Vagina (tissue), 2 donors: ENCODE measurements around the gene HTT-AS. TPM values are rescaled to one million over a fixed set of nuclear protein-coding genes. Genes with fewer than 3 reads are reported as not detected.

Experiments
- DNase-seq, 2 donors: peaks; one replicate each; pipeline ENCODE4 v3.0.0-alpha.2; 2017; ENCODE audit errors: extremely low spot score in 2 of 2
- H3K27ac ChIP-seq: fragments of 200-600 bp; sonication (generic); one replicate; pipeline ENCODE4 v1.5.1; 2019
- H3K27me3 ChIP-seq: fragments of 200-600 bp; sonication (generic); one replicate; pipeline ENCODE4 v1.5.1; 2019
- H3K36me3 ChIP-seq, 2 donors: fragments of 200-600 bp; sonication (generic); one replicate each; pipeline ENCODE4 v1.5.1; 2017 to 2019
- H3K4me1 ChIP-seq: fragments of 200-600 bp; sonication (generic); one replicate; pipeline ENCODE4 v1.5.1; 2019
- H3K4me3 ChIP-seq, 2 donors: fragments of 200-600 bp; sonication (generic); 1 replicate in 1 of 2; 2 replicates in 1 of 2; pipeline ENCODE4 v1.5.1; 2016 to 2019
- H3K9me3 ChIP-seq: fragments of 200-600 bp; sonication (generic); one replicate; pipeline ENCODE4 v1.5.1; 2019
- CTCF ChIP-seq, 3 experiments: fragments of 450-650 bp in 2 of 3; fragments of 200-600 bp in 1 of 3; sonication (generic) in 1 of 3; IDR thresholded peaks; one replicate each; pipeline ENCODE4 v1.5.1; 2017 to 2019; ENCODE audit warnings: antibody characterized with exemption in 3 of 3, mild to moderate bottlenecking in 2 of 3, moderate library complexity in 2 of 3
- POLR2A ChIP-seq, 2 donors: fragments of 450-650 bp; IDR thresholded peaks; one replicate each; pipeline ENCODE4 v1.6.1; 2017; ENCODE audit warnings: antibody characterized with exemption in 2 of 2, mild to moderate bottlenecking in 2 of 2, moderate library complexity in 2 of 2
- POLR2AphosphoS5 ChIP-seq, 2 donors: sonication (generic); formaldehyde crosslinking; IDR thresholded peaks; one replicate each; pipeline ENCODE4 v1.9.0; 2017; ENCODE audit warnings: antibody characterized with exemption in 2 of 2, mild to moderate bottlenecking in 2 of 2, low read depth in 1 of 2; ENCODE audit not compliant: insufficient read depth in 1 of 2
- intact Hi-C: fragments of 100-400 bp; cut with DNase I; formaldehyde crosslinking; loops from one replicate; pipeline ENCODE4 v1.15.1; 2023
- total RNA-seq: library from RNA; depleted of rRNA; stranded (reverse); fragments of >200 nt; gene quantifications from one replicate; pipeline ENCODE4 v1.2.3, GENCODE V29; 2016

The HTT-AS gene
- total RNA-seq, 1 donor from 2014 or later = not detected

- TF ChIP-seq CTCF (IDR thresholded peaks at IDR 0.05) (no peak), POLR2AphosphoS5 (IDR thresholded peaks at IDR 0.05; ENCODE audit: insufficient read depth in 1 of 2, low read depth in 1 of 2) (no peak), POLR2A (IDR thresholded peaks at IDR 0.05) (no peak)
- intact Hi-C loops = no loop called here
- Histone ChIP-seq H3K4me3 (peak overlapping the region; percentile 35 to 48), H3K4me1 (peaks cover 28% of the 10 kb centered on the region), H3K36me3 (no peaks in the 10 kb centered on the region), H3K27me3 (no peaks in the 10 kb centered on the region), H3K27ac (peak overlapping the region; percentile 37), H3K9me3 (no peaks in the 10 kb centered on the region)
- no peak for DNase-seq
Observed at GRCh38 chr4:3042226-3042625, 32.1 kb downstream of the HTT-AS start.

DNA sequence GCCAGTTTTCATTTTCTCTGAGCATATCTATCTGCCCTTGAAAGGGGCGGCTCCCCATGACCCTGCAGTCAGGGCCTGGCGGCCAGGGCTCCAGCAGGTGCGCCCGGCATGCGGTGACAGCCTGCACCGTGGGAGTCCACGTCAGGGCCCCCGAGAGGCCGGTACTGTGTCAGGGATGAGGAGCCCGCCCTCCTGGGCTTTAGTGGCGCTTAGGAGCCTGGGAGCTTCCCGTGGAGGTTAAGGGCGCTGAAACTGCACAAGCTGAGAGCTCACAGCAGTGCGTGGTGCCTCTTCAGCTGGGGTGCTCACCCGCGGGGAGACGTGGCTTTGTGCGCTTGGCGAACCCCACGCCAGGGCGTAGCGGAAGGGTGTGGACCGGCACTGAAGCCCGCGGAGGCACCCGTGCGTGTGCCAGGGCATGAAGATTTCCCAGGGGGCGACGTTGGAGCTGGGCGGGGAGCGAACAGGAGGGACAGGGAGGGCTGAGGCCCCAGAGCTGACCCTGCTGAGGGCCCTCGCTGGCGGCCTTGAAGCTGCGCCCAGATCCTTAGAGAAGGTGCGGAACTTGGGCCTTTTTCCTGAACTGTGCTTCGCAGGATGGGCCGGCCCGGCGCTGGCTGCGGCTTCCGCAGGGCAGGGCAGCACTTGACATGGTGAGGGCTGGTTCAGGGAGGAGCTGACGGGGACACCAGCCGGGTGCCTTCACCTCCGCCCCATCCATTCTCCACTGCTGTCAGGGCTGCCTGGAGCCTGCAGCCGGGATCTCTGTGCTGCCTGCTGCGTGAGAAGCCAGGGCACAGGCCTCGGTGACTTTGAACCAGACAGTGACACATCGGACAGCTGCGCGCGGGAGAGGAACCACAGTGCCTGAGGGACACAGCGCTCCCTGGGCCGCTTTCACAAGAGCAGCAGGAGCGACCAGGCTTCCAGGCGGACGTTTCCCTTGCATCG, 32.9 kb downstream of the HTT-AS start:
- Histone ChIP-seq H3K27ac (peak overlapping the region; percentile 37), H3K27me3 (no peaks in the 10 kb centered on the region), H3K4me1 (peaks cover 31% of the 10 kb centered on the region), H3K9me3 (no peaks in the 10 kb centered on the region), H3K4me3 (peak overlapping the region; percentile 35 to 48), H3K36me3 (no peaks in the 10 kb centered on the region)
- TF ChIP-seq CTCF (IDR thresholded peaks at IDR 0.05) (no peak), POLR2A (IDR thresholded peaks at IDR 0.05) (no peak), POLR2AphosphoS5 (IDR thresholded peaks at IDR 0.05; ENCODE audit: insufficient read depth in 1 of 2, low read depth in 1 of 2) (peak in 1 of 2 donors; percentile 53)
- intact Hi-C loops = no loop called here
- DNase-seq = no peak

DNA sequence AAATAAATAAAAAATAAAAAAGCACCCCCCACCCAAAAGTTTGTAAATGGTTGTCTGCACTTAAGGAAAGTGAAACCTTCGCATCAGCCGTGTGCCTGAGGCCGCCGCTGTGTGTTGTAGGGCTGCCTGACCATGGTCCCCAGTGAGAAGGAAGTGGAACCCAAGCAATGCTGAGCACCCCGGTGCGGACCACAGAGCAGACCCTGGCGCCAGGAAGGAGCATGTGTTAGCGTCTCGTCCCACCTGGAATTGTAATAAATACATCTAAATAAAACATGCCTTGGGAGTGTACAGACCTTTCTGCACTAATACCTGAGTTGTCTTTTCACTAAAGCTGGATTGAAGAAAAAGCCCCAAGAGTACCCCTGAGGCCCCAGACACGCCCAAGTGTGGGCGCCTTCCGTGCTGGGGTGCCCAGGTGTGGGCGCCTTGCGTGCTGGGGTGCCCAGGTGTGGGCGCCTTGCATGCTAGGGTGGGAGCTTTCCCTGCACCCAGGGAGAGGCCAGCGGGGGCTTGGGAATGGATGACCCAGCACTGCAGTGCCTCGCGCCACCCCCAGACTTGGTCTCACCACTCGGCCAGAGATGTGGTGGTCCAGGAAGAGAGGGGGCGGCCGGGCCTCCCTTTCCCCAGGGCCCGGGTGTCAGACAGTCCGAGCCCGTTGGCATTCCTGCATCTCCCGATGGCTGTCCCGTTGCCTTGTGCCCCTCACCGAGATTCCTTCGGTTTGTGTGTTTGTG, 33.7 kb downstream of the HTT-AS start:
- intact Hi-C loops = no loop called here
- no peaks in the 10 kb centered on the region for H3K27me3 ChIP-seq
- no peaks in the 10 kb centered on the region for H3K9me3 ChIP-seq
- no peaks in the 10 kb centered on the region for H3K36me3 ChIP-seq
- no peak for DNase-seq
- TF ChIP-seq POLR2AphosphoS5 (IDR thresholded peaks at IDR 0.05; ENCODE audit: insufficient read depth in 1 of 2, low read depth in 1 of 2) (no peak), POLR2A (IDR thresholded peaks at IDR 0.05) (no peak), CTCF (IDR thresholded peaks at IDR 0.05) (no peak)
- H3K4me1 ChIP-seq = peaks cover 31% of the 10 kb centered on the region
- H3K27ac ChIP-seq = no peak overlapping the region
- H3K4me3 ChIP-seq = peak overlapping the region in 1 of 2 donors; percentile 48

DNA sequence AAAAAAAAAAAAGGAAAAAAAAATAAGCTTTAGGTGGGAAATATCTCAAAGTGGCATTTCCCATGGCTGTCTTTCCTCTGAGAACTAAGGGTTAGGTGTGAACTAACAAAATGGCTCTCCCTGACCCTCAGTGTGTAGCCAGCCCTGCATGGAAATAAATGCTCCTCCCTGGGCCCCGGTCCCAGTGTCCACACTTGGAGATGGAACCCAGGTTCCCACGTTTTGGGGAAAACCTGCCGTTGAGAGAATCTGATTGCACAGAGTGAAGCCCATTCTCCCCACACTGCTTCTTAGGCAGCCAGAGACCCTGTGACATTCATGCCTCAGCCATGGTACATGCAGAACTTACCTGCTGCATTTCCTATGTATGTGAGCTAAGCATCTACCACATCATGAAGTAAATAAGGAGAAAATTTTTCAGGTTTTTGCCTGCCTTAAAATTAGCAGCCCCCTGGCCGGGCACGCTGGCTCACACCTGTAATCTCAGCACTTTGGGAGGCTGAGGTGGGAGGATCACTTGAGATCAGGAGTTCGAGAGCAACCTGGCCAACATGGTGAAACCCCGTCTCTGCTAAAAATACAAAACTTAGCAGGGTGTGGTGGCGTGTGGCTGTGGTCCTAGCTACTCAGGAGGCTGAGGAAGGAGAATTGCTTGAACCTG, 34.5 kb downstream of the HTT-AS start:
- Histone ChIP-seq H3K9me3 (no peaks in the 10 kb centered on the region), H3K4me1 (peaks cover 31% of the 10 kb centered on the region), H3K36me3 (no peaks in the 10 kb centered on the region), H3K27me3 (no peaks in the 10 kb centered on the region), H3K4me3 (no peak overlapping the region), H3K27ac (no peak overlapping the region)
- no peak for TF ChIP-seq CTCF (IDR thresholded peaks at IDR 0.05)
- TF ChIP-seq POLR2A (IDR thresholded peaks at IDR 0.05) = no peak
- TF ChIP-seq POLR2AphosphoS5 (IDR thresholded peaks at IDR 0.05; ENCODE audit: insufficient read depth in 1 of 2, low read depth in 1 of 2) = no peak
- DNase-seq = no peak
- intact Hi-C loops = no loop called here
